H1 (cell line): ENCODE measurements around the gene DYRK1A. TPM values are rescaled to one million over a fixed set of nuclear protein-coding genes. Genes with fewer than 3 reads are reported as not detected.

Experiments
- ASH2L ChIP-seq: fragments of 200-600, 300-600 bp; sonication (generic); IDR thresholded peaks from one replicate; pipeline ENCODE4 v1.7.1; 2017; ENCODE audit warnings: low read length
- ATF2 ChIP-seq: IDR thresholded peaks from 2 replicates; pipeline ENCODE4 v1.6.1; 2012; ENCODE audit warnings: low read length, inconsistent platforms
- NANOG ChIP-seq: IDR thresholded peaks from 2 replicates; pipeline ENCODE4 v1.6.1; 2011; ENCODE audit warnings: low read length, low read depth, mild to moderate bottlenecking, inconsistent platforms; ENCODE audit not compliant: insufficient read depth, poor library complexity, severe bottlenecking
- PHF8 ChIP-seq: fragments of 200-600 bp; sonication (generic); conservative IDR thresholded peaks from 2 replicates; pipeline ENCODE4 v1.7.1; 2012; ENCODE audit warnings: low read depth, mild to moderate bottlenecking, inconsistent platforms, low read length, moderate library complexity
- polyA plus RNA-seq, 7 experiments: library from polyadenylated mRNA; depleted of rRNA in 3 of 7; stranded (reverse) in 5 of 7; unstranded in 2 of 7; fragments of >200 nt in 5 of 7; fragments of 200-250 nt in 2 of 7; gene quantifications; 1 replicate in 5 of 7; 2 replicates in 1 of 7; 4 replicates in 1 of 7; pipeline versions ENCODE4 v1.2.1 to v1.2.3, GENCODE V29; 2011 to 2013; ENCODE audit warnings: missing spikeins in 2 of 7, mixed read lengths in 2 of 7
- total RNA-seq: library from RNA; stranded (reverse); fragmentation: NEBNext Ultra II Directional; extraction: Animal tissue kit (Norgen Biotek cat#: 25700); gene quantifications from 2 replicates; pipeline ENCODE4 v1.2.1, GENCODE V29; 2021

Gene DYRK1A
- total and polyA plus RNA-seq, 2 of the 8 experiments (the other 6 are each of a cell fraction or from before 2014, with no cell fraction given), result 61.1 to 62.2 TPM

- no peak for TF ChIP-seq ATF2
- TF ChIP-seq ASH2L, result no peak
- no peak for TF ChIP-seq PHF8
- TF ChIP-seq NANOG, result no peak
These were observed 184.2 kb downstream of the DYRK1A start (continued) for GRCh38 chr21:37550618-37551330.
